Measurements from ENCODE around the gene C1orf159.

C1orf159 gene

GRCh38 chr1:1115786-1116700 is at the start of gene C1orf159:
C1orf159 (minus strand) TSS chr1:1116089; CDS start chr1:1091543, 24,546 bp downstream.
- TF ChIP-seq CTCF (IDR thresholded peaks at IDR 0.05; ENCODE audit: insufficient read depth, low read depth, low read length, missing control alignments) = no peak

GRCh38 chr1:1165485-1165884 is 49.6 kb upstream of the C1orf159 start:
- DNase-seq (ENCODE audit: low read depth) = no peak
- peak overlapping the region; percentile 86 for H3K4me3 ChIP-seq (ENCODE audit: low read length)
- TF ChIP-seq CTCF (IDR thresholded peaks at IDR 0.05; ENCODE audit: insufficient read depth, low read depth, low read length, missing control alignments) = no peak

More at GRCh38 chr1:1115786-1116700, at the start of gene C1orf159:
- H3K4me3 ChIP-seq (ENCODE audit: low read length) = peak within 1 kb of the TSS; percentile 58
- peak; percentile 98 for DNase-seq (ENCODE audit: low read depth)

- peak overlapping the region; percentile 86 for H3K4me3 ChIP-seq (ENCODE audit: low read length)
- peak; percentile 95 for DNase-seq (ENCODE audit: low read depth)
- TF ChIP-seq CTCF (IDR thresholded peaks at IDR 0.05; ENCODE audit: insufficient read depth, low read depth, low read length, missing control alignments) = no peak
These were observed 49.0 kb upstream of the C1orf159 start for GRCh38 chr1:1164701-1165451.

GRCh38 chr1:1164361-1164700 is 48.4 kb upstream of the C1orf159 start:
- DNase-seq (ENCODE audit: low read depth) = no peak
- no peak for TF ChIP-seq CTCF (IDR thresholded peaks at IDR 0.05; ENCODE audit: insufficient read depth, low read depth, low read length, missing control alignments)
- peak overlapping the region; percentile 86 for H3K4me3 ChIP-seq (ENCODE audit: low read length)

GRCh38 chr1:1163538-1164070 is 47.7 kb upstream of the C1orf159 start:
- TF ChIP-seq CTCF (IDR thresholded peaks at IDR 0.05; ENCODE audit: insufficient read depth, low read depth, low read length, missing control alignments) = no peak
- peak; percentile 44 for DNase-seq (ENCODE audit: low read depth)
- H3K4me3 ChIP-seq (ENCODE audit: low read length) = peak overlapping the region; percentile 86

GRCh38 chr1:1162597-1163537 is 47.0 kb upstream of the C1orf159 start:
- peak; percentile 89 for DNase-seq (ENCODE audit: low read depth)
- peak overlapping the region; percentile 86 for H3K4me3 ChIP-seq (ENCODE audit: low read length)
- TF ChIP-seq CTCF (IDR thresholded peaks at IDR 0.05; ENCODE audit: insufficient read depth, low read depth, low read length, missing control alignments) = no peak

Data from epithelial cell of esophagus (primary cell).